Measurements from ENCODE around the gene NDUFV2. TPM values are rescaled to one million over a fixed set of nuclear protein-coding genes. Genes with fewer than 3 reads are reported as not detected.

The NDUFV2 gene
- total and polyA plus RNA-seq, 2 of the 8 experiments (the other 6 are each of a cell fraction or from before 2014, with no cell fraction given): 90.8 to 191 TPM

DNA sequence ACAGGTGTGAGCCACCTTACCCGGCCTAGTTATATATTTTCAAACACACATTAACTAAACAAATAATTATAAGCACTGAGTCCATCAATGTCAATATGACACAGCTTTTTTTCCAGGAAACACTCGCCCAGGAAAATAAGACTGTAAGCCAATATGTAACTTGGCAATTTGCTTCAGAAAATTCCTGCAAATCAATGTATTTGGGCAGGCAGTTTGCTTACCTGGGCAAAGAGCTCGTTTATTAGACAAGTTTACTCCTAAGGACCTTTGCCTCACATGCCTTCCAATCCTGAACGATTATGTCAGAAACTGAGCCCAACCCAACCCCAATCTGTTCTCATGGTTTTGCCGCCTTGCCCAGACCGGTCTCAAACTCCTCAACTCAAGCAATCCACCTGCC, 34.7 kb upstream of the NDUFV2 start:
- no peak overlapping the region for H3K4ac ChIP-seq (replicated peaks; ENCODE audit: insufficient read length, low read depth, low read length)
- H2AFZ ChIP-seq (ENCODE audit: low read length): no peak overlapping the region
- no peaks in the 10 kb centered on the region for H3K79me2 ChIP-seq (ENCODE audit: control insufficient read depth in 1 of 2, insufficient read depth in 2 of 2, low read length in 2 of 2)
- no peak for TF ChIP-seq KDM4A (IDR thresholded peaks at IDR 0.05; ENCODE audit: low read depth, low read length, severe bottlenecking)
- no peak for TF ChIP-seq HDAC6 (IDR thresholded peaks at IDR 0.05; ENCODE audit: low read depth, low read length)
- no peak for TF ChIP-seq SAP30 (IDR thresholded peaks at IDR 0.05; ENCODE audit: insufficient read depth, insufficient replicate concordance, low read length)
- no peak for TF ChIP-seq NANOG (IDR thresholded peaks at IDR 0.05; ENCODE audit: insufficient read depth, low read depth, low read length, poor library complexity, severe bottlenecking)
- TF ChIP-seq GABPA (IDR thresholded peaks at IDR 0.05; ENCODE audit: borderline replicate concordance, insufficient read depth, low read length): no peak

More for the DNA sequence above, 34.7 kb upstream of the NDUFV2 start:
- no peaks in the 10 kb centered on the region for H3K4me1 ChIP-seq (replicated peaks in 1 of 4; ENCODE audit: control insufficient read depth in 3 of 4, insufficient read depth in 4 of 4, low read length in 3 of 4)
- no peak overlapping the region for H2AK5ac ChIP-seq (ENCODE audit: low read depth, low read length)
- H3K4me3 ChIP-seq (ENCODE audit: extremely low read depth in 1 of 4, insufficient read depth in 2 of 4, low read depth in 3 of 4, low read length in 4 of 4): no peak overlapping the region
- H4K8ac ChIP-seq (ENCODE audit: extremely low read depth, insufficient read depth, low read length): no peak overlapping the region
- H4K5ac ChIP-seq (ENCODE audit: insufficient read length, low read depth, low read length): no peak overlapping the region
- H3K27ac ChIP-seq (ENCODE audit: low read depth, low read length): no peak overlapping the region
- H3K56ac ChIP-seq (replicated peaks; ENCODE audit: insufficient read length, low read depth, low read length): no peak overlapping the region
- no peak overlapping the region for H2BK20ac ChIP-seq (ENCODE audit: low read length)
- no peak overlapping the region for H4K91ac ChIP-seq (replicated peaks; ENCODE audit: insufficient read length, low read length)
- no peak overlapping the region for H3K4me2 ChIP-seq (ENCODE audit: insufficient read depth in 1 of 2, low read depth in 2 of 2, low read length in 2 of 2)
- FAIRE-seq (no peak), DNase-seq (ENCODE audit: low read depth in 1 of 2, low spot score in 2 of 2) (no peak)
- H2BK12ac ChIP-seq (ENCODE audit: low read depth, low read length): no peak overlapping the region
- no peaks in the 10 kb centered on the region for H3K36me3 ChIP-seq (ENCODE audit: control insufficient read depth in 2 of 4, insufficient read depth in 4 of 4, low read length in 3 of 4)
- H4K20me1 ChIP-seq (replicated peaks in 1 of 2; ENCODE audit: control insufficient read depth in 1 of 2, insufficient read depth in 2 of 2, low read length in 2 of 2): no peaks in the 10 kb centered on the region
- H3K23me2 ChIP-seq (ENCODE audit: low read depth, low read length): no peaks in the 10 kb centered on the region; the same call in 1 of the 2 replicates
- no peak overlapping the region for H2BK120ac ChIP-seq (replicated peaks; ENCODE audit: low read depth, low read length)
- H3K14ac ChIP-seq (ENCODE audit: insufficient read length): no peak overlapping the region
- H3K23ac ChIP-seq (ENCODE audit: insufficient read length): no peak overlapping the region
- no peak overlapping the region for H3K18ac ChIP-seq (ENCODE audit: extremely low read depth, low read length)
- H3K79me1 ChIP-seq (ENCODE audit: low read depth, low read length): no peaks in the 10 kb centered on the region
- no peak overlapping the region for H3K9ac ChIP-seq (replicated peaks in 1 of 4; ENCODE audit: extremely low read depth in 1 of 4, low read depth in 3 of 4, low read length in 3 of 4)
- H2BK15ac ChIP-seq (ENCODE audit: low read length): no peak overlapping the region
- no peaks in the 10 kb centered on the region for H3K9me3 ChIP-seq (ENCODE audit: insufficient read depth in 2 of 2, low read depth in 1 of 2, low read length in 1 of 2)
- no peaks in the 10 kb centered on the region for H3K27me3 ChIP-seq (replicated peaks in 1 of 4; ENCODE audit: control insufficient read depth in 3 of 4, extremely low read depth in 1 of 4, insufficient read depth in 3 of 4, low read length in 3 of 4)
- CTCF ChIA-PET (ENCODE audit: partially characterized antibody): no interaction called here
- POLR2A ChIA-PET (ENCODE audit: partially characterized antibody): interaction anchor here (0.6 kb wide), 1 partner anchor 72 kb away, joined by 3 read pairs; no protein-coding TSS in a partner anchor
- WGBS, 2 experiments (ENCODE audit: extremely low coverage in 1 of 2, insufficient coverage in 1 of 2, insufficient read length in 1 of 2, insufficient replicate concordance in 2 of 2, low coverage in 1 of 2, low lambda C conversion rate in 2 of 2, missing lambda C conversion rate in 1 of 2): 87% methylated on average over 6 of the region's 6 CpGs; no CpG with 5 or more reads in 1 of the 2 experiments
- no peak overlapping the region for H2BK5ac ChIP-seq (ENCODE audit: low read depth, low read length)
